Epithelial cell of esophagus (primary cell): Measurements from ENCODE around the gene MUC20.
"Not testable (repeated sequence)": the region's sequence is repeated elsewhere in the genome, so short reads cannot be mapped to it uniquely, and the experiment has no call there.

Experiments
- DNase-seq: peaks from one replicate; pipeline ENCODE4 v3.0.0; 2010; ENCODE audit warnings: low read depth
- H3K4me3 ChIP-seq: 2 replicates; pipeline ENCODE4 v1.5.1; 2011; ENCODE audit warnings: mild to moderate bottlenecking, low read length, control low read depth

The MUC20 gene, protein sequence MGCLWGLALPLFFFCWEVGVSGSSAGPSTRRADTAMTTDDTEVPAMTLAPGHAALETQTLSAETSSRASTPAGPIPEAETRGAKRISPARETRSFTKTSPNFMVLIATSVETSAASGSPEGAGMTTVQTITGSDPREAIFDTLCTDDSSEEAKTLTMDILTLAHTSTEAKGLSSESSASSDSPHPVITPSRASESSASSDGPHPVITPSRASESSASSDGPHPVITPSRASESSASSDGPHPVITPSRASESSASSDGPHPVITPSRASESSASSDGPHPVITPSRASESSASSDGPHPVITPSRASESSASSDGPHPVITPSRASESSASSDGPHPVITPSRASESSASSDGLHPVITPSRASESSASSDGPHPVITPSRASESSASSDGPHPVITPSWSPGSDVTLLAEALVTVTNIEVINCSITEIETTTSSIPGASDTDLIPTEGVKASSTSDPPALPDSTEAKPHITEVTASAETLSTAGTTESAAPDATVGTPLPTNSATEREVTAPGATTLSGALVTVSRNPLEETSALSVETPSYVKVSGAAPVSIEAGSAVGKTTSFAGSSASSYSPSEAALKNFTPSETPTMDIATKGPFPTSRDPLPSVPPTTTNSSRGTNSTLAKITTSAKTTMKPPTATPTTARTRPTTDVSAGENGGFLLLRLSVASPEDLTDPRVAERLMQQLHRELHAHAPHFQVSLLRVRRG

DNA sequence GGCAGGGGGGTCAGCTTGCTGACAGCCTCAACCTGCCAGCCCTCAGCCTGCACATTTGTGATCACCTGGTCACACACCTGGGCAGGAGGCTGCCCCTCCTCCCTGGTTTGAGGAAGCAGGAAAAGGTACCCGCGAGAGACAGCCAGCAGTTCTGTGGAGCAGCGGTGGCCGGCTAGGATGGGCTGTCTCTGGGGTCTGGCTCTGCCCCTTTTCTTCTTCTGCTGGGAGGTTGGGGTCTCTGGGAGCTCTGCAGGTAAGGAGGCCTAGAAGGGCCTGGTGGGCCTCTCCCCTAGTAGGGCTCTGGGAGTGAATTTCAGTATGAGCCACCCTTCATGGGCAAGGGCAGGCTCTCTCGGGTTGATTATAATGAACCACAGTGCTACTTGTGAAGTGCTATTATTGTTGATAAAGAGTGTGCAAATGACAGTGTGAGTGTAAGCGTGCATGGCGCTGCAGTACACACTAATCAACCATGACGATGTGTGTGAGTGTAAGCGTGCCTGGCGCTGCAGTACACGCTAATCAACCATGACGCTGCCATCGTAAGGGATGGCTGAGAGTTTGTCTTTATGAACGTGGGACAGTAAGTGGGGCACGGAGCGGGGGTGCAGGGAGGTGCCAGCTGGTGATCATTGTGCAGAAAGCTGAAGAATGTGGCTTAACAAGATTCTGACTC is at the start of gene MUC20:
MUC20 (plus strand) TSS at position 148 of the 676 bp plus-strand sequence; CDS start at position 178, 30 bp downstream.
- not testable (repeated sequence) for H3K4me3 ChIP-seq, DNase-seq

DNA sequence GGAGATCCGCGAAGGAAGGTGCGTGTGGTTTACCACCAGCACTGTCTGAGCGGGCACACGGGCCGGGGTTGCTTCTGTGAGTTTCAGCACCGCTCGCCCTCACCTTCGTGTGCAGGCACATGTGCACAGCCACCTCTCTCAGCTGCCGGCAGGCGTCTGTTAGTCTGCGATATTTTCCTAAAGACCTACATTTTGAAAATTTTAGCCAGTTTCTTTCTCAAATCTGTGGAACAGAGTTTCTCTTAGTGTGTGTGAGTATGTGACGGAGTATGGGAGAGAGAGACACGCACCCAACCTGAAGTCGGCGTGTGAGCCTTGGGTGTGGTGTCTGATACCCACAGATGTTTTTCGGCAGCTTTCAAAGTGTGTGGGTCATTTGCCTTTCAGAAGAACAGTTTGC is 49.5 kb upstream of the MUC20 start:
- not testable (repeated sequence) for H3K4me3 ChIP-seq, DNase-seq

DNA sequence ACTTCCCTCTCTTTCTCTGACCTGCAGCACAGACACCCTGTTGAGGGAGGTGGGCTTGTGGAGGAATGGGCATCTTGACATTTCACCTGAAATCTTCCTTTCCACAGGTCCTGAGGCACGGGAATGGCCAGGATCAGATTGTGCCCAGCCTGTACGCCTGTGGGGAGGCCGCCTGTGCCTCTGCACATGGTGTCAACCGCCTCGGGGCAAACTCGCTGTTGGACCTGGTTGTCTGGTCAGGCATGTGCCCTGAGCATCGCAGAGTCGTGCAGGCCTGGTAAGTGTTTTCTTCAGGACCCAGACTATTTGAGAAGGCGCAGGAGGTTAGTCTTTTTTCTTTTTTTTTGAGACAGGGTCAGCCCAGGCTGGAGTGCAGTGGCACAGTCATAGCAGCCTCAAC is 47.1 kb upstream of the MUC20 start:
- H3K4me3 ChIP-seq, DNase-seq: not testable (repeated sequence)

DNA sequence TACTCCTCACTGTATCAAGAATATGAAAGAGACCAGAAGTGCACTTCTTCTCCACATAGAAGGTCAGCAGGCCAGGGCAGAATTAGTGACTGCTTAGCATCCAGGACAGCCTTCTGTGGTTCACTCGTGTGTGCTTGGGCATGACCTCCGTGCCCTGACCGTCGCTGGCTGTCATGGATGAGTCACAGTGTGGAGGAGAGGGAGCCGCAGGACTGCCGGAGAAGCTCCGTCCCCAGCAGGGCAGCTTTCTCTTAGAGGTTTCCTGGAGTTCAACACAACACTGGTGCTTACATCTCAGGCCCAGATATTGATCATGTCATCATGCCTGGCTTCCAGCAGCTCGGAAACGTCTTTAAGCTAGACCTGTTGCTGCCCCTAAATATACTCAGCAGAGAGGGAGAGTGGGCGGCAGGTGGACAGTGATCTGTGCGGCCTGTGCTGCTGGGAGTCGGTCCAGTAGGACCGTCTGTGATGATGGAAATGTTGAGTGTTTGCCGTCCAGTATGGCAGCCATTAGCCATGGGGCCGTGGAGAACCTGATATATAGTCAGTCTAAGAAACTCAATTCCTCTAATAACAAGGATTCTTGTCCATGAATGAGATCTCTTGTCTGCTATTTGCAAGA is 42.3 kb upstream of the MUC20 start:
- not testable (repeated sequence) for H3K4me3 ChIP-seq, DNase-seq

DNA sequence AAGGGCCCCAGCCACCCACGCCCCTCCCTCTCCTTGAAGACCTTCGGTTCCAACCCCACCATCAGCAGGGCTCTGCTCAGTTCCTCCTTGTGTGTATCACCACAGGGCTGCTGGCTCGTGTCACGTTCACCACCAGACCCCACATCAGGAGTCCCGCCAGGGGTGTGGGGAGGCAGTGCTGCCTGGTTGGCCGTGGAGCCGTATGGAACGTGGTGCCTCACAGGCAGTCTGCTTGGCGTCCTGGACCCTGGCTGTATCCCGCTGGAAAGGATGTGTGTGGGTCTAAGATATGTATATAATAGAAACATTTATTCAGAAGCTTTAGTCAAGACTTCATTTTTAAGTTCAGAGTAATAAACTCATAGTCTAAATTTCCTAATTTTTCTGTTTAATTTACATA is 40.1 kb upstream of the MUC20 start:
- H3K4me3 ChIP-seq, DNase-seq: not testable (repeated sequence)

DNA sequence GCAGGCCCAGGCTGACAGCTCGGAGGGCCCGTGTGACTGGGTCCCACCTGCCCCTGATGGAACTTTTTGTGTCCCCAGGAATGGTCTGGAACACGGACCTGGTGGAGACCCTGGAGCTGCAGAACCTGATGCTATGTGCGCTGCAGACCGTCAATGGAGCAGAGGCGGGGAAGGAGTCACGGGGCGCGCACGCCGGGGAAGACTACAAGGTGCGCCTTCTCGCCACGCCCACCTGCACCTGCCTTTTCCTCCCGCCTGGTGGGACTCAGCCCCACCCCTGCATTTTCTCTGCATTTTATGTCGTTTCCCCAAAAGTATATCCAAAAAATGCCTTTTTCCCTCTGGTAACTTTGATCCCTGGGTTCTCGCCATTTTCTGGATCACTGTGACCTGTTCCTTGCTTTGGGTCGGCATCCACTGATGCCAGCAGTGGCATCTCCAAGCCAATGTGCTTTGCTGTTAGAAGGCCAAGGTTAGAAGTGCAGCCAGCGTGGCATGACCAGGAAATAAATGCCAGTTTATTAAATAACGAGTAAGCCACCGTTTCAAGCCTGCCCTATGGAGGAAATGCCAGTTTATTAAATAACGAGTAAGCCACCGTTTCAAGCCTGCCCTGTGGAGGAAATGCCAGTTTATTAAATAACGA is 39.2 kb upstream of the MUC20 start:
- not testable (repeated sequence) for H3K4me3 ChIP-seq, DNase-seq

DNA sequence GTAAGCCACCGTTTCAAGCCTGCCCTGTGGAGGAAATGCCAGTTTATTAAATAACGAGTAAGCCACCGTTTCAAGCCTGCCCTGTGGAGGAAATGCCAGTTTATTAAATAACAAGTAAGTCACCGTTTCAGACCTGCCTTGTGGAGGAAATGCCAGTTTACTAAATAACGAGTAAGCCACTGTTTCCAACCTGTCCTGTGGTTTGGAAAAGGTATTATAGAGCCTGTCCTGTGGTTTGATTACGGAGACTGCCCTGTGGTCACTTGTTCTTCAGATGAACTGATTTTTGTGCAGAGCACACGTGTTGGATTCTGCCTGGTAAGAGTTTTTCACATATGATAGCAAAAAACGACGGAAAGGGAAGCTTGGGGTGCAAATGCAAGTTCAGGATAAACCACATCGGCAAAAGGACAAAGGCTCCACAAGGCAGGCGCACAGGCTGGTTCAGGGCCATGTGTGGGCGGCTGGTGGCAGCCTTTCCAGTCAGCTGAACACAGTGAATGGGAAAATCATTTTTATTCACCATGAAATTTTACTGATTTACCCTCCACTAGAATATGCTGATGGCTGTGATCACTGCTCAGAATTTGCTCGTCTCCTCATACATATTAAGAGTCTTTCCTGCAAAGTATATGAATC is 38.6 kb upstream of the MUC20 start:
- peak; percentile 42 for DNase-seq
- H3K4me3 ChIP-seq: not testable (repeated sequence)

DNA sequence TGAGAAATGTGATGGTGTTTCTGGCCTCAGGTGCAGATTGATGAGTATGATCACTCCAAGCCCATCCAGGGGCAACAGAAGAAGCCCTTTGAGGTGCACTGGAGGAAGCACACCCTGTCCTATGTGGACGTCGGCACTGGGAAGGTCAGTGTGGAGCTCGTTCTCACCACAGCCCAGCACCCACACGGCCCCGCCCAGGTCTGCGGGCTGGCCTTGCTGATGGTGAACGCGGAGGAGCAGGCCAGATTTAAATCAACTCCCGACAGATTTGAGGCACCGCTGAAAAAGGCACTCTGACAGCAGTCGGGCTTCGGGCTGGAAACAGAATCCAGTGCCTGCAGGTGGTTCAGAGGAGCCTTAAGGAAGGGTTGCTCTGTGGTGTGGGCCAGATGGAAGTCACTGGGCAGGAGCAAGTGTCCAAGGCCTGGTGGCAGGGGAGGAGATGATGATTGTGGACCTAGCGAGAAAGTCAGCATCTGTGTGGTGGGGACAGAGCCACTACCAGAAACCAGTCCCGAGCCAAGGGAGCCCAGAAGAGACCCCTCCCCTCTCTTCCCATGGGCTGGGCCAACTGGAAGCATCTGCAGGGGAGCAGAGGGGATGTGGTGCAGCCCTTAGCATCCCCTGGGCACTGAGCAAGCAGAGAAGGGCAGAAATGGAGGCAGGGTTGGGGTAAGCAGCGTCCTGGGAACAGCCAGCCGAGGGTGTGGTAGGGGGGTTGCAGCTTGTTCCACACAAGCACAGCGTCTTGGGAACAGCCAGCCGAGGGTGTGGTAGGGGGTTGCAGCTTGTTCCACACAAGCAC is 36.9 kb upstream of the MUC20 start:
- DNase-seq, H3K4me3 ChIP-seq: not testable (repeated sequence)

DNA sequence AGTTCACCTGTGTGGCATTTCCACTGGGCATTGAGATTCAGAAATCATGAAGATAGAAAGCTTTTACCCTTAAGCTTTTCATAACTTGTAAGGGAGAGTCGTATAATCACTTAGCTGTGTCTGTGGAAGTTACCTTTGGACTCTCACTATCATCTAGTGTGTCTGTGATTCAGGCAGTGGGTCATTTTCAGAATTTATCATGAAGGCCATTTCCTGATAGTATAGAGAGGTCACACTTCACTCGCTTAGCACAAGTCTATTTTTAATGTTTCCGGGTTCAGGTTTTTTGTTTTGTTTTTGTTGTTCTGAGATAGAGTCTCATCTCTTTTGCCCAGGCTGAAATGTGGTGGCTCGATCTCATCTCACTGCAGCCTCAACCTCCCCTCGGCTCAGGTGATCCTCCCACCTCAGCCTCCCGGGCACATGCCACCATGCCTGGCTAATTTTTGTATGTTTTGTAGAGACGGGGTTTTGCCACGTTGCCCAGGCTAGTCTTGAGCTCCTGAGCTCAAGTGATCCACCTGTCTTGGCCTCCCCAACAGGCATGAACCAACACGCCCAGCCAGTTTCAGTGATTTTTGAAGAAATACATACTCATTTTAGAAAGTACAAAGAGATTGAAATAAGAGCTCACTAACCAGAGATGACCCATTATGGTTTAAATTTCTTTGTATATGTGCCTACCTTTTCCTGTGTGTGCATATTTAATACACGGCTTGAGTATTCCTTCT is 36.1 kb upstream of the MUC20 start:
- DNase-seq, H3K4me3 ChIP-seq: not testable (repeated sequence)

DNA sequence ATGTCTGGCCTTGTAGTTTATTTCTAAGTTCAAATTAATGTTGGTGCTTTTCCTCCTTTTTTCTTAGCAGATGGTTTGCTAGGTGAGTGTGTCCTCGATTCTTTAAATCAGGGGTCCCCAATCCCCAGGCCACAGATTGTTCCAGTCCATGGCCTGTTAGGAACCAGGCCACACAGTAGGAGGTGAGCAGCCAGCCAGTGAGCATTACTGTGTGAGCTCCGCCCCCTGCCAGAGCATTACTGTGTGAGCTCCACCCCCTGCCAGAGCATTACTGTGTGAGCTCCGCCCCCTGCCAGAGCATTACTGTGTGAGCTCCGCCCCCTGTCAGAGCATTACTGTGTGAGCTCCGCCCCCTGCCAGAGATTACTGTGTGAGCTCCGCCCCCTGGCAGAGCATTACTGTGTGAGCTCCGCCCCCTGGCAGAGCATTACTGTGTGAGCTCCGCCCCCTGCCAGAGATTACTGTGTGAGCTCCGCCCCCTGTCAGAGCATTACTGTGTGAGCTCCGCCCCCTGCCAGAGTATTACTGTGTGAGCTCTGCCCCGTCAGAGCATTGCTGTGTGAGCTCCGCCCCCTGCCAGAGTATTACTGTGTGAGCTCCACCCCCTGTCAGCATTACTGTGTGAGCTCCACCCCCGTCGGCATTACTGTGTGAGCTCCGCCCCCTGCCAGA is 34.1 kb upstream of the MUC20 start:
- DNase-seq, H3K4me3 ChIP-seq: not testable (repeated sequence)

DNA sequence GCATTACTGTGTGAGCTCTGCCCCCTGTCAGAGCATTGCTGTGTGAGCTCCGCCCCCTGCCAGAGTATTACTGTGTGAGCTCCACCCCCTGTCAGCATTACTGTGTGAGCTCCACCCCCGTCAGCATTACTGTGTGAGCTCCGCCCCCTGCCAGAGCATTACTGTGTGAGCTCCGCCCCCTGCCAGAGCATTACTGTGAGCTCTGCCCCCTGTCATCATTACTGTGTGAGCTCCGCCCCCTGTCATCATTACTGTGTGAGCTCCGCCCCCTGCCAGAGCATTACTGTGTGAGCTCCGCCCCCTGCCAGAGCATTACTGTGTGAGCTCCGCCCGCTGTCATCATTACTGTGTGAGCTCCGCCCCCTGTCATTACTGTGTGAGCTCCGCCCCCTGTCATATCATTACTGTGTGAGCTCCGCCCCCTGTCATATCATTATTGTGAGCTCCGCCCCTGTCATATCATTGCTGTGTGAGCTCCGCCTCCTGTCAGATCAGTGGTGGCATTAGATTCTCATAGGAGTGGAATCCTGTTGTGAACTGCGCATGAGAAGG is 33.5 kb upstream of the MUC20 start:
- DNase-seq: peak; percentile 67
- not testable (repeated sequence) for H3K4me3 ChIP-seq

DNA sequence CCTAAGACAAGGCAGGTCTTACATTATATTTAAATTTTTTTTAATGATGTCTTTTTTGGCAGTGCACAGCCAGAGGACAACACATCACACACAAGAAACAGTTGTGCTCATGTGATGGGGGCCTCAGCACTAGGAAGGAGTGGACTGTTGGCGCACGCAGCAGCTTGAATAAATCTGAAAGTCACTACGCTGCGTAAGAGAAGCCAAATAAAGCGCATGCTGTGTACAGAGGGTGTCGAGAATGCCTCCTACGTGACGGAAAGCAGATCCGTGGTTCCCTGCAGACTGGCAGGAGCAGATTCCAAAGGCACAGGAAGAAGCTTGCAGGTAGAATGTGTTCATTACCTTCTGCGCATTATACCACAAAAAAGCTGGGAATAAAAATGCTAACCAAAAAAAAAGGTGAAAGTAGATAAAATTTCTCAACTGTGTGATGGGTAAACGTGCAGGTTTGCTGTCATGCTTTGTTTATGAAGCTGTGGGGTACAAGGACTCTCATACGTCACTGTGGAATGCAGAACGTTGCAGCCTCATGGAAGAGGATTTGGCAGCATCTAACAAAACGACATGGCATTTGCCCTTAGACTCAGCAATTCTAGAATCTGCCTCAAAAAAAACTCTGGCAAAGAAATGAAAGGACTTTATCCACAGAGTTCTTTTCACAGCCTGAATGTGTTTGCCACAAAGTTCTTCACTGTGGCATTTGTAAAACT is 32.2 kb upstream of the MUC20 start:
- DNase-seq, H3K4me3 ChIP-seq: not testable (repeated sequence)

DNA sequence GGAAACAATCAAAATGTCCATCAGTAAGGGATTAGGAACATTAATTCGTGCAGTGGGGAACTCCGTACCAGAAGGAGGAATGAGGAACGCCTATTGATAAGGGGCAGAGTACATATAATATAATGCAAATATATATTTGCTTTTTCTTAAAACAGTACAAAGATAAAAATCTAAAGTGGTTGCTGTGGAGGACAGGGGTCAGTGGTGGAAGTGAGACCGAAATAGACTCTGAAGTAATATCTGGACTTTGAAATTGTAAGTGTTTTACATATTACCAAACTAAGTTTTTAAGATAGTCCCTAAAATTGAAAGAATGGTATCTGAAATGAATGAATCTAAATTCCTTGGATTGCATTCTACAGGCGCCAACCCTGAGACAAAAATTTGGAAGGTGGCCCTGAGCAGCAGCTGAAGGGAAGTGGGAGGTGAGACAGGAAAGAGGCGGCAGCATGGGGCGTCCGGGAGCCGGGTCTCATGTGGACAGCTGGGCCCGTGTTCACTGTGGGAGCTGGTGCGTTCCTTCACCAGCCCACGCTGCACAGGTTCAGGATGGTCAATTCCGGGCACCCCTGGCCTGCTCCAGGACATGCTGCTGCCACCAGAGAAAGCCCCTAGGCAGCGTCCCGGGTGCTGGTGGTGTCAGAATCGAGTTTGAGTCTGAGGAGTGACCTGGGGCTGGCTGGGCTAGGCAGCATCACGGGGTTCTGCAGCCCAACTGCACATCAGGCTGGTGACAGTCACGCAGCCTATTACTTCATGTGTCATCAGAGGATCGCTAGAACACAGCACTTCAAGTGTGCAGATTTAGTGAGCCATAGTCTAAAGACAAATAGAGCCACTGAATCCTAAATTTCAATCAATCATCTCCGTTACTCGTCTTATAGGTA is 31.4 kb upstream of the MUC20 start:
- not testable (repeated sequence) for H3K4me3 ChIP-seq, DNase-seq
